HCT116 (cell line): Measurements from ENCODE around the gene SEPTIN11. TPM values are rescaled to one million over a fixed set of nuclear protein-coding genes. Genes with fewer than 3 reads are reported as not detected.
A peak's percentile ranks its signal among the peaks of the same experiment; 100 is the strongest.

ENCODE experiments used
- ATAC-seq: fragments of 200-7000 bp; cut with Tn5 transposase; 2 replicates; pipeline ENCODE4 v1.9.1; 2020; ENCODE audit warnings: mild to moderate bottlenecking, moderate library complexity
- BruUV-seq: library from RNA; stranded (reverse); fragments of 400-500 nt; replicated peaks from 2 replicates; lab custom pipeline; 2021; lab: Mats Ljungman, UMichigan
- CTCF ChIA-PET: fragments of 300-600 bp; sonication (Branson Sonifier 250); formaldehyde crosslinking; loops from one replicate; lab custom pipeline; 2021; ENCODE audit warnings: antibody characterized with exemption; lab: Charles Lee
- POLR2A ChIA-PET: fragments of 300-600, 350-600 bp; sonication (Branson Sonifier 250); formaldehyde crosslinking; loops from one replicate; lab custom pipeline; 2021; ENCODE audit warnings: antibody characterized with exemption; lab: Charles Lee
- RAD21 ChIA-PET, 2 experiments: fragments of 300-600 bp; sonication (Branson Sonifier 250); formaldehyde crosslinking; loops; one replicate each; lab custom pipeline; 2023; ENCODE audit warnings: low total read pairs in 2 of 2; ENCODE audit not compliant: uncharacterized antibody in 2 of 2, unreplicated experiment in 2 of 2, low non-redundant PET in 1 of 2; lab: Charles Lee
- DNase-seq: peaks from one replicate; pipeline ENCODE4 v3.0.0-alpha.2; 2010; ENCODE audit warnings: low read depth, low spot score
- H2AFZ ChIP-seq: fragments of 200-600 bp; shearing (Covaris generic), sonication (generic); 2 replicates; pipeline ENCODE4 v1.6.1; 2017; ENCODE audit warnings: low read depth, mixed run types, mixed read lengths, antibody characterized with exemption, low read length; ENCODE audit not compliant: poor library complexity, severe bottlenecking
- H3K27ac ChIP-seq: 2 replicates; pipeline ENCODE4 v1.5.1; 2012; ENCODE audit warnings: low read depth, low read length
- H3K27me3 ChIP-seq: fragments of 200-600 bp; sonication (generic); 2 replicates; pipeline ENCODE4 v1.6.1; 2016; ENCODE audit warnings: mixed run types, low read length, mixed read lengths; ENCODE audit not compliant: insufficient read depth
- H3K36me3 ChIP-seq, 2 experiments: fragments of 200-500 bp in 1 of 2; fragments of 200-600 bp in 1 of 2; sonication (Bioruptor generic) in 1 of 2; sonication (generic) in 1 of 2; 2 replicates each; pipeline versions ENCODE4 v1.5.1 to v1.6.1; 2014 to 2016; ENCODE audit warnings: low read length in 2 of 2, inconsistent platforms in 1 of 2, mixed read lengths in 1 of 2, mixed run types in 1 of 2; ENCODE audit not compliant: insufficient read depth in 2 of 2, control insufficient read depth in 1 of 2
- H3K4me1 ChIP-seq, 2 experiments: fragments of 200-600 bp in 1 of 2; sonication (generic) in 1 of 2; 2 replicates each; pipeline versions ENCODE4 v1.5.1 to v1.6.1; 2012 to 2017; ENCODE audit warnings: low read length in 2 of 2, inconsistent platforms in 1 of 2, mild to moderate bottlenecking in 1 of 2, mixed read lengths in 1 of 2, mixed run types in 1 of 2, moderate library complexity in 1 of 2; ENCODE audit not compliant: insufficient read depth in 2 of 2, control insufficient read depth in 1 of 2
- H3K4me2 ChIP-seq: fragments of 200-600 bp; sonication (generic); 2 replicates; pipeline ENCODE4 v1.6.1; 2017; ENCODE audit warnings: mixed run types, low read length, mixed read lengths
- H3K4me3 ChIP-seq, 2 experiments: fragments of 200-600 bp in 1 of 2; sonication (generic) in 1 of 2; replicated peaks in 1 of 2; 2 replicates each; pipeline ENCODE4 v1.5.1; 2011 to 2016; ENCODE audit warnings: low read length in 2 of 2, control low read depth in 1 of 2, low read depth in 1 of 2, mild to moderate bottlenecking in 1 of 2, mixed read lengths in 1 of 2, mixed run types in 1 of 2
- H3K79me2 ChIP-seq: fragments of 200-600 bp; sonication (generic); 2 replicates; pipeline ENCODE4 v1.6.1; 2017; ENCODE audit warnings: mild to moderate bottlenecking, mixed run types, low read length, moderate library complexity, mixed read lengths; ENCODE audit not compliant: insufficient read depth
- H3K9ac ChIP-seq: fragments of 200-600 bp; sonication (generic); 2 replicates; pipeline ENCODE4 v1.6.1; 2016; ENCODE audit warnings: low read length, mixed read lengths
- H3K9me2 ChIP-seq: fragments of 200-600 bp; sonication (generic), shearing (Covaris generic); 2 replicates; pipeline ENCODE4 v1.6.1; 2017; ENCODE audit warnings: mixed run types, mild to moderate bottlenecking, moderate library complexity; ENCODE audit not compliant: insufficient read depth
- H3K9me3 ChIP-seq, 2 experiments: fragments of 200-500 bp in 1 of 2; fragments of 200-600 bp in 1 of 2; sonication (Bioruptor generic) in 1 of 2; sonication (generic) in 1 of 2; 2 replicates each; pipeline ENCODE4 v1.6.1; 2014 to 2017; ENCODE audit warnings: low read length in 2 of 2, mixed read lengths in 2 of 2, inconsistent platforms in 1 of 2, low read depth in 1 of 2, mild to moderate bottlenecking in 1 of 2, mixed run types in 1 of 2, moderate library complexity in 1 of 2; ENCODE audit not compliant: control insufficient read depth in 1 of 2, insufficient read depth in 1 of 2
- H4K20me1 ChIP-seq: fragments of 200-600 bp; sonication (generic), shearing (Covaris generic); 2 replicates; pipeline ENCODE4 v1.6.1; 2017; ENCODE audit warnings: mixed run types, mild to moderate bottlenecking, moderate library complexity; ENCODE audit not compliant: insufficient read depth
- ATF3 ChIP-seq: IDR thresholded peaks from 2 replicates; pipeline ENCODE4 v1.6.1; 2012
- CTCF ChIP-seq, 3 experiments: fragments of 200-600 bp in 1 of 3; sonication (generic) in 1 of 3; IDR thresholded peaks in 2 of 3; conservative IDR thresholded peaks in 1 of 3; 2 replicates each; pipeline ENCODE4 v1.5.1; 2012 to 2017; ENCODE audit warnings: low read depth in 2 of 3, low read length in 2 of 3, antibody characterized with exemption in 1 of 3, borderline replicate concordance in 1 of 3, control low read depth in 1 of 3, mild to moderate bottlenecking in 1 of 3, mixed read lengths in 1 of 3, mixed run types in 1 of 3, moderate library complexity in 1 of 3; ENCODE audit not compliant: insufficient read depth in 1 of 3
- EGR1 ChIP-seq: IDR thresholded peaks from 2 replicates; pipeline ENCODE4 v1.6.1; 2012; ENCODE audit warnings: low read depth
- EZH2 ChIP-seq: fragments of 200-600 bp; sonication (generic); IDR thresholded peaks from 2 replicates; pipeline ENCODE4 v1.6.1; 2017; ENCODE audit warnings: antibody characterized with exemption, mixed run types
- FOSL1 ChIP-seq: IDR thresholded peaks from 2 replicates; pipeline ENCODE4 v1.6.1; 2012; ENCODE audit warnings: low read depth
- POLR2A ChIP-seq: IDR thresholded peaks from 2 replicates; pipeline ENCODE4 v1.7.0; 2011; ENCODE audit warnings: borderline replicate concordance; ENCODE audit not compliant: insufficient read depth, insufficient read length; ENCODE audit errors: extremely low read depth
- POLR2AphosphoS5 ChIP-seq: IDR thresholded peaks from 2 replicates; pipeline ENCODE4 v1.6.1; 2011; ENCODE audit warnings: mild to moderate bottlenecking, low read depth, low read length, moderate library complexity
- RAD21 ChIP-seq: IDR thresholded peaks from 2 replicates; pipeline ENCODE4 v1.6.1; 2012; ENCODE audit warnings: low read depth, mild to moderate bottlenecking
- REST ChIP-seq: IDR thresholded peaks from 2 replicates; pipeline ENCODE4 v1.6.1; 2012; ENCODE audit warnings: low read depth
- SP1 ChIP-seq: IDR thresholded peaks from 2 replicates; pipeline ENCODE4 v1.6.1; 2012; ENCODE audit warnings: low read depth
- SRF ChIP-seq: IDR thresholded peaks from 2 replicates; pipeline ENCODE4 v1.6.1; 2012; ENCODE audit warnings: low read depth
- TCF7L2 ChIP-seq: IDR thresholded peaks from 2 replicates; pipeline ENCODE4 v1.7.0; 2011; ENCODE audit warnings: borderline replicate concordance, inconsistent platforms; ENCODE audit not compliant: insufficient read depth, insufficient read length; ENCODE audit errors: extremely low read depth
- YY1 ChIP-seq: IDR thresholded peaks from 2 replicates; pipeline ENCODE4 v1.6.1; 2011; ENCODE audit warnings: low read length, low read depth, moderate library complexity, mild to moderate bottlenecking; ENCODE audit not compliant: insufficient replicate concordance; ENCODE audit errors: extremely low read depth
- ZBTB33 ChIP-seq: IDR thresholded peaks from 2 replicates; pipeline ENCODE4 v1.6.1; 2011; ENCODE audit warnings: mild to moderate bottlenecking, low read length, moderate library complexity; ENCODE audit not compliant: insufficient replicate concordance; ENCODE audit errors: extremely low read depth
- ZNF274 ChIP-seq: fragments of 200-500 bp; sonication (Bioruptor generic); IDR thresholded peaks from 2 replicates; pipeline ENCODE4 v1.6.1; 2014; ENCODE audit warnings: mild to moderate bottlenecking, low read depth, low read length, inconsistent platforms
- intact Hi-C: fragments of 100-400 bp; cut with micrococcal nuclease; formaldehyde crosslinking; loops from 2 replicates; pipeline ENCODE4 v1.10.0; 2022
- total RNA-seq: library from RNA; stranded (reverse); gene quantifications from one replicate; pipeline ENCODE4 v1.2.1, GENCODE V29; 2021; ENCODE audit not compliant: unreplicated experiment

SEPTIN11 gene
- total RNA-seq, 1 experiment from 2014 or later = 94.4 TPM

- Histone ChIP-seq H3K4me1 (peaks cover 15 to 22% of the 10 kb centered on the region in 2 experiments; a peak in 3 of 4 replicates), H3K9ac (peak overlapping the region; percentile 80), H3K27me3 (no peaks in the 10 kb centered on the region), H4K20me1 (no peaks in the 10 kb centered on the region), H3K4me2 (peak overlapping the region; percentile 87), H3K36me3 (no peaks in the 10 kb centered on the region), H3K27ac (peak overlapping the region; percentile 89), H3K4me3 (peak overlapping the region; percentile 85 to 88)
- ATAC-seq (peak; percentile 25), DNase-seq (no peak)
- RAD21 ChIA-PET = no interaction called here
- TF ChIP-seq RAD21 (no peak; the same call in 1 of the 2 replicates), CTCF (IDR thresholded peaks at IDR 0.05 in 2 of 3, conservative IDR thresholded peaks at IDR 0.05 in 1 of 3; ENCODE audit: borderline replicate concordance in 1 of 3, insufficient read depth in 1 of 3, low read depth in 2 of 3, low read length in 2 of 3) (no peak), YY1 (no peak), POLR2A (no peak), TCF7L2 (no peak), EGR1 (no peak), POLR2AphosphoS5 (no peak), ZBTB33 (no peak), REST (no peak), FOSL1 (no peak), ZNF274 (no peak), SP1 (no peak), ATF3 (no peak), EZH2 (no peak), SRF (no peak)
- TF ChIP-seq, all 23 proteins: peak for 0
- intact Hi-C loops = loop anchor here (2.0 kb wide), 1 partner anchor 440 kb away; no protein-coding TSS in a partner anchor
- ChIA-PET POLR2A (interaction anchor here (1.3 kb wide), 1 partner anchor 14 kb away, joined by 3 read pairs; no protein-coding TSS in a partner anchor), CTCF (no interaction called here)
- Histone ChIP-seq H3K9me2 (no peaks in the 10 kb centered on the region), H3K9me3 (no peaks in the 10 kb centered on the region), H3K79me2 (peaks cover 64% of the 10 kb centered on the region), H2AFZ (peak overlapping the region; percentile 65)
- no TSS peak for BruUV-seq
Measured at GRCh38 chr4:76950052-76950955, 752 bp downstream of the SEPTIN11 start.
